ENCODE results near the gene SPG21.

Gene SPG21

GRCh38 chr15:64990168-64990470 is 405 bp upstream of the SPG21 start:
- no peak for DNase-seq

GRCh38 chr15:64987136-64987535 is 2.6 kb downstream of the SPG21 start:
- no peak for DNase-seq

GRCh38 chr15:64985366-64986033 is 4.2 kb downstream of the SPG21 start:
- no peak for DNase-seq

- no peak for DNase-seq
Observed at GRCh38 chr15:64982472-64982871, 7.2 kb downstream of the SPG21 start.

GRCh38 chr15:64981812-64982431 is 7.8 kb downstream of the SPG21 start:
- DNase-seq, result no peak

GRCh38 chr15:64979252-64979710 is 10.4 kb downstream of the SPG21 start:
- no peak for DNase-seq

GRCh38 chr15:64975390-64975789 is 14.3 kb downstream of the SPG21 start:
- no peak for DNase-seq

GRCh38 chr15:64970698-64971097 is 19.0 kb downstream of the SPG21 start:
- no peak for DNase-seq

- DNase-seq, result no peak
Observed at GRCh38 chr15:64969401-64969800, 20.3 kb downstream of the SPG21 start.

- DNase-seq, result no peak
Observed at GRCh38 chr15:64961013-64961412, 28.7 kb downstream of the SPG21 start.

- DNase-seq, result no peak
Observed at GRCh38 chr15:64960153-64960552, 29.6 kb downstream of the SPG21 start.

- DNase-seq, result no peak
Observed at GRCh38 chr15:64959128-64959527, 30.6 kb downstream of the SPG21 start.

- no peak for DNase-seq
Observed at GRCh38 chr15:64954395-64954794, 35.3 kb downstream of the SPG21 start.

- DNase-seq, result no peak
Observed at GRCh38 chr15:64951777-64952418, 37.8 kb downstream of the SPG21 start.

GRCh38 chr15:64950888-64951287 is 38.8 kb downstream of the SPG21 start:
- DNase-seq, result no peak

- DNase-seq, result no peak
Observed at GRCh38 chr15:64949383-64950186, 40.1 kb downstream of the SPG21 start.

GRCh38 chr15:64948916-64949315 is 40.8 kb downstream of the SPG21 start:
- no peak for DNase-seq

GRCh38 chr15:64947211-64947610 is 42.5 kb downstream of the SPG21 start:
- no peak for DNase-seq

GRCh38 chr15:64944961-64945360 is 44.8 kb downstream of the SPG21 start:
- DNase-seq, result no peak

GRCh38 chr15:64943512-64944225 is 46.0 kb downstream of the SPG21 start:
- DNase-seq, result no peak

- DNase-seq, result no peak
Observed at GRCh38 chr15:64942356-64942755, 47.4 kb downstream of the SPG21 start.

GRCh38 chr15:64938192-64938591 is 51.5 kb downstream of the SPG21 start:
- DNase-seq, result no peak

GRCh38 chr15:64934023-64934422 is 55.7 kb downstream of the SPG21 start:
- no peak for DNase-seq
